ENCODE results near the gene SORL1.

The SORL1 gene

GRCh38 chr11:121681550-121682268 lies 229.6 kb downstream of the SORL1 start:
- TF ChIP-seq CTCF (IDR thresholded peaks at IDR 0.05; ENCODE audit: control insufficient read depth, insufficient read depth, low read depth, low read length, missing control alignments), result no peak
- no peak overlapping the region for H3K4me3 ChIP-seq (ENCODE audit: control insufficient read depth, low read depth, low read length)
- no peak for DNase-seq (ENCODE audit: low read depth)
